Neural cell (in vitro differentiated cells): ENCODE data around the gene TCF12. TPM values are rescaled to one million over a fixed set of nuclear protein-coding genes. Genes with fewer than 3 reads are reported as not detected.

Experiments used
- H2AFZ ChIP-seq: fragments of 200-600, 300-800 bp; sonication (generic), shearing (Covaris generic); 2 replicates; pipeline ENCODE4 v1.6.0; 2014; ENCODE audit warnings: low read depth, mild to moderate bottlenecking, antibody characterized with exemption, low read length, moderate library complexity
- H3F3A ChIP-seq: fragments of 200-600 bp; shearing (Covaris generic); 2 replicates; pipeline ENCODE4 v1.6.1; 2016; ENCODE audit warnings: mild to moderate bottlenecking, moderate library complexity, mixed read lengths, antibody characterized with exemption, low read length; ENCODE audit not compliant: insufficient read depth, poor library complexity, severe bottlenecking
- H3K27ac ChIP-seq: fragments of 200-600, 300-800 bp; sonication (generic), shearing (Covaris generic); 2 replicates; pipeline ENCODE4 v1.5.1; 2014; ENCODE audit warnings: mild to moderate bottlenecking, low read length, moderate library complexity
- H3K27me3 ChIP-seq: fragments of 300-800, 200-600 bp; sonication (generic), shearing (Covaris generic); 2 replicates; pipeline ENCODE4 v1.6.0; 2014; ENCODE audit warnings: mild to moderate bottlenecking, low read depth, low read length, moderate library complexity; ENCODE audit not compliant: insufficient read depth
- H3K36me3 ChIP-seq: fragments of 300-800, 200-600 bp; sonication (generic), shearing (Covaris generic); 2 replicates; pipeline ENCODE4 v1.5.1; 2014; ENCODE audit warnings: mild to moderate bottlenecking, antibody characterized with exemption, low read length, moderate library complexity; ENCODE audit not compliant: insufficient read depth
- H3K4me2 ChIP-seq: fragments of 300-800, 200-600 bp; sonication (generic), shearing (Covaris generic); 2 replicates; pipeline ENCODE4 v1.6.0; 2014; ENCODE audit warnings: mild to moderate bottlenecking, low read length
- H3K4me3 ChIP-seq: fragments of 300-800, 200-600 bp; sonication (generic), shearing (Covaris generic); 2 replicates; pipeline ENCODE4 v1.5.1; 2014; ENCODE audit warnings: mild to moderate bottlenecking, low read length, moderate library complexity
- H3K79me2 ChIP-seq: fragments of 200-600 bp; shearing (Covaris generic); replicated peaks from 2 replicates; pipeline ENCODE4 v1.6.0; 2014; ENCODE audit warnings: mild to moderate bottlenecking, low read length, moderate library complexity; ENCODE audit not compliant: insufficient read depth
- H3K9ac ChIP-seq: fragments of 300-800, 200-600 bp; sonication (generic), shearing (Covaris generic); 2 replicates; pipeline ENCODE4 v1.6.1; 2016; ENCODE audit warnings: mild to moderate bottlenecking, low read length, mixed read lengths
- H3K9me2 ChIP-seq: fragments of 200-600 bp; shearing (Covaris generic); 2 replicates; pipeline ENCODE4 v1.6.1; 2016; ENCODE audit warnings: mild to moderate bottlenecking, low read length, mixed read lengths; ENCODE audit not compliant: insufficient read depth
- H3K9me3 ChIP-seq: fragments of 200-600, 300-800 bp; sonication (generic), shearing (Covaris generic); 2 replicates; pipeline ENCODE4 v1.6.1; 2016; ENCODE audit warnings: mild to moderate bottlenecking, mixed run types, low read length, moderate library complexity, mixed read lengths
- H4K20me1 ChIP-seq: fragments of 200-600 bp; shearing (Covaris generic); 2 replicates; pipeline ENCODE4 v1.6.1; 2016; ENCODE audit warnings: mild to moderate bottlenecking, mixed run types; ENCODE audit not compliant: insufficient read depth
- CTCF ChIP-seq: fragments of 450-650 bp; IDR thresholded peaks from 2 replicates; pipeline ENCODE4 v1.5.1; 2014; ENCODE audit warnings: antibody characterized with exemption, mild to moderate bottlenecking, moderate library complexity; ENCODE audit not compliant: poor library complexity, severe bottlenecking
- EP300 ChIP-seq: fragments of 450-650 bp; conservative IDR thresholded peaks from 2 replicates; pipeline ENCODE4 v1.6.1; 2014; ENCODE audit warnings: antibody characterized with exemption, mild to moderate bottlenecking, moderate library complexity; ENCODE audit not compliant: poor library complexity, severe bottlenecking
- EZH2 ChIP-seq: fragments of 200-600, 300-800 bp; shearing (Covaris generic), sonication (generic); IDR thresholded peaks from 2 replicates; pipeline ENCODE4 v1.6.1; 2014; ENCODE audit warnings: antibody characterized with exemption, low read length, borderline replicate concordance, mild to moderate bottlenecking; ENCODE audit not compliant: insufficient read depth, poor library complexity, severe bottlenecking
- MXI1 ChIP-seq: fragments of 450-650 bp; conservative IDR thresholded peaks from 2 replicates; pipeline ENCODE4 v1.6.1; 2014; ENCODE audit warnings: antibody characterized with exemption, mild to moderate bottlenecking; ENCODE audit not compliant: poor library complexity, severe bottlenecking
- POLR2AphosphoS5 ChIP-seq: IDR thresholded peaks from 2 replicates; pipeline ENCODE4 v1.6.1; 2012
- RAD21 ChIP-seq: fragments of 450-650 bp; conservative IDR thresholded peaks from 2 replicates; pipeline ENCODE4 v1.6.1; 2014; ENCODE audit warnings: antibody characterized with exemption, mild to moderate bottlenecking, moderate library complexity
- REST ChIP-seq: IDR thresholded peaks from 2 replicates; pipeline ENCODE4 v1.6.1; 2012; ENCODE audit warnings: borderline replicate concordance
- SMC3 ChIP-seq: fragments of 450-650 bp; conservative IDR thresholded peaks from 2 replicates; pipeline ENCODE4 v1.6.1; 2014; ENCODE audit warnings: antibody characterized with exemption, mild to moderate bottlenecking, moderate library complexity; ENCODE audit not compliant: poor library complexity
- TAF1 ChIP-seq: IDR thresholded peaks from 2 replicates; pipeline ENCODE4 v1.6.1; 2012; ENCODE audit warnings: low read depth
- polyA plus RNA-seq: library from polyadenylated mRNA; depleted of rRNA; stranded (reverse); fragments of >200 nt; gene quantifications from 2 replicates; pipeline ENCODE4 v1.2.3, GENCODE V29; 2014

TCF12 gene
- polyA plus RNA-seq, 1 donor from 2014 or later: 52.7 TPM

DNA sequence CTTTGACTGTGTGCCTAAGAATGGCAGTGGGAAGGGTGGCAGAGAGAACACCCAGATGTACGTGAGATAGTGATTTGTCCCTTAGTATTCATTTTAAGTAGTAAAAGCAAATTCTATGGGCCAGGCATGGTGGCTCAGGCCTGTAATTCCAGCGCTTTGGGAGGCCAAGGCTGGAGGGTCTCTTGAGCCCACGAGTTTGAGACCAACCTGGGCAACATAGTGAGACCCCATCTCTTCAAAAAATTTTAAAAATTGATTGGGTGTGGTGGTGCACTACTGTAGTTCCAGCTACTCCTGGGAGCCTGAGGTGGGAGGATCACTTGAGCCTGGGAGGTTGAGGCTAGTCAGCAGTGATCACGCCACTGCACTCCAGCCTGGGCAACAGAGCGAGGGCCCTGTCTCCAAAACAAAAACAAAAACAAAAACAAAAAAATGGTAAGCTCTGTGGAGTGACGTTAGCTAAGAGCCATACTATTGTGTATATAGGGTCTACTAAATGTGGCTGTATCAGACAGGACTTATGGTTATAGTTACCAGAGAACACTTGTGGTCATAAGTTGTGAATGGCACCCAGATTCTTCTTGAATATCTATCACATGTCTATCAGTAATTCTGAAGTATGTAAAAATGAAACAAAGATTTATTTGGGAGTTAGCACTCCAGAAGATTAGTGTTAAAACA, 171.5 kb downstream of the TCF12 start:
- H4K20me1 ChIP-seq: no peaks in the 10 kb centered on the region

GRCh38 chr15:57090496-57090859, 172.0 kb downstream of the TCF12 start:
- Histone ChIP-seq H3K9me2 (no peaks in the 10 kb centered on the region), H3F3A (peaks cover 6% of the 10 kb centered on the region), H2AFZ (no peak overlapping the region), H3K4me2 (no peak overlapping the region), H3K9ac (no peak overlapping the region), H3K36me3 (no peaks in the 10 kb centered on the region), H3K4me3 (no peak overlapping the region), H3K27me3 (no peaks in the 10 kb centered on the region), H3K27ac (no peak overlapping the region), H4K20me1 (no peaks in the 10 kb centered on the region), H3K79me2 (peaks cover 22% of the 10 kb centered on the region), H3K9me3 (no peaks in the 10 kb centered on the region)
- no peak for TF ChIP-seq SMC3
- TF ChIP-seq POLR2AphosphoS5: peak; percentile 65
- TF ChIP-seq EP300: peak; percentile 41
- TF ChIP-seq RAD21: no peak

More for the DNA sequence above, 171.5 kb downstream of the TCF12 start:
- H3K27ac ChIP-seq: no peak overlapping the region
- no peaks in the 10 kb centered on the region for H3K9me3 ChIP-seq
- H2AFZ ChIP-seq: no peak overlapping the region
- no peaks in the 10 kb centered on the region for H3K27me3 ChIP-seq
- no peak overlapping the region for H3K9ac ChIP-seq
- no peaks in the 10 kb centered on the region for H3K36me3 ChIP-seq
- H3F3A ChIP-seq: peaks cover 6% of the 10 kb centered on the region
- H3K4me2 ChIP-seq: no peak overlapping the region
- no peaks in the 10 kb centered on the region for H3K9me2 ChIP-seq
- no peak overlapping the region for H3K4me3 ChIP-seq
- TF ChIP-seq MXI1 (no peak), TAF1 (no peak), REST (no peak), POLR2AphosphoS5 (no peak), EP300 (no peak), RAD21 (no peak), CTCF (no peak), EZH2 (no peak), SMC3 (no peak)
- peaks cover 27% of the 10 kb centered on the region for H3K79me2 ChIP-seq

DNA sequence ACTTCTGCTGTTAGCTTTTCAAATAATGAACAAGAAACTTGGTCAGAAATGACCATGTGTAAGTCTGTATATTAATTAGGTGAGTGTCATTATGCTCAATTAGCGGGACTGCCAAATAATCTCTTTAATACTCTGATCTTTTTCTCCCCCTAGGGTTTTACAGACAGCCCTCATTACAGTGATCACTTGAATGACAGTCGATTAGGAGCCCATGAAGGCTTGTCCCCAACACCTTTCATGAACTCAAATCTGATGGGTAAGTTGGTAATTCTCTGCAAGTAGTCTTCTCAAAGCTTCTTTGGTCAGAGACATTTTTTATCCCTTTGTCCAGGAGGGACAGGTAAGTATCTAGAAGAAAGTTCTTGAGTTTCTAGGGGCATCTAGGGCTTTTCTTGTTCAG, 173.2 kb downstream of the TCF12 start:
- peaks cover 18% of the 10 kb centered on the region for H3K79me2 ChIP-seq
- no peak overlapping the region for H3K4me2 ChIP-seq
- H3K9me3 ChIP-seq: no peaks in the 10 kb centered on the region
- H3K27ac ChIP-seq: no peak overlapping the region
- no peaks in the 10 kb centered on the region for H3K9me2 ChIP-seq
- no peak for TF ChIP-seq POLR2AphosphoS5
- no peak for TF ChIP-seq SMC3
- TF ChIP-seq CTCF: no peak
- TF ChIP-seq RAD21: no peak
- no peak for TF ChIP-seq REST
- no peak for TF ChIP-seq EP300
- TF ChIP-seq EZH2: no peak
- no peak overlapping the region for H2AFZ ChIP-seq
- no peaks in the 10 kb centered on the region for H3K36me3 ChIP-seq
- H3K9ac ChIP-seq: no peak overlapping the region
- peaks cover 6% of the 10 kb centered on the region for H3F3A ChIP-seq
- no peaks in the 10 kb centered on the region for H3K27me3 ChIP-seq
- no peak overlapping the region for H3K4me3 ChIP-seq
- no peaks in the 10 kb centered on the region for H4K20me1 ChIP-seq
